GM03348 (cell line): ENCODE data around the gene HMGXB4.

Experiments used
- DNase-seq: peaks from one replicate; pipeline ENCODE4 v3.0.0; 2012; ENCODE audit warnings: low spot score

The HMGXB4 gene

DNA sequence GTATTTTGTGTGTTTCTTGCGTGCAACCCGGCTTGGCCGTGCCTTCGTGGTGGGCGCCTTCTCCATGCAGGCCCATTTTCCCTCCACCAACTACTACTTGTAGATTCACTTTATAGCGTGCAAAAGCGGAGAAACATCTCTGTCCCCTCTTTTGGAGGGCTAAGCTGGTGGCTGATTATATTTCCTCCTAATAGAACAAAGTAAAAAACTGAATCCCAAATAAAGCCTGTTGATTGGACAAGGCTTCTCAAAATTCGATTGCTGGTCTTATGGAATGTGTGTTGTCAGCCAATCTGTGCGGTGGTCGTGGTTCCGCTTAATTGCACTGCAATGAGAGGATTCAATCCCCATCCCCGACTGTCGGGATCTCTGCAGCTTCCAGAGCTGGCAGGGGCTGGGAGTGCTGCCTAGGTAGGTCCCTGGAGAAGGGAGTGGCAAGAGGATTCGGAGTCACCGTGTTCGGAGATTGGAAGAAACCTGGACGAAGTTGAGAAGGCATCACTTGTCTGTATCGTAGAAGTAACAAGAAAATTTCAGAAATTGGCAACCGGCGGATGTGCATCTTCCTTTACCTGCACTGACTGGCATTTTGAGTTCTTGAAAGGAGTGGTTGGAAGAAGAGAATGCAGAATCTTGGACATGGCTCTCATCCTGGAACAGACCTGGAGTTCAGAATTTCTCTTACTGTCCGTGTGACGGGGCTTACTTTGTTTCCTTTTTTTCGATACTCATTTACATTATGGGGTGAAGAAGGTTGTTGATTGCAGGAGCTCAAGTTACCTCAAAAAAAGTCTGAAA lies 1.1 kb downstream of the HMGXB4 start:
- DNase-seq: peak; percentile 37

DNA sequence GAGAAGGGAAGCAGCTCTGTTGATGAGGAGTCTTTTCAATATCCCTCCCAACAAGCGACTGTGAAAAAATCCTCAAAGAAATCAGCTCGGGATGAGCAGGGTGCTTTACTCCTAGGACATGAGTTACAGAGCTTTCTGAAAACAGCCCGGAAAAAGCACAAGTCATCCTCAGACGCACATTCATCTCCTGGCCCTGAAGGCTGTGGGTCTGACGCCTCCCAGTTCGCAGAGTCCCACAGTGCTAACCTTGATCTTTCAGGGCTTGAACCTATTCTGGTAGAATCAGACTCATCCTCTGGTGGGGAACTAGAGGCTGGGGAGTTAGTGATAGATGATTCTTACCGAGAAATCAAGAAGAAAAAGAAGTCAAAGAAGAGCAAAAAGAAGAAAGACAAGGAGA lies 7.7 kb downstream of the HMGXB4 start:
- DNase-seq: no peak

DNA sequence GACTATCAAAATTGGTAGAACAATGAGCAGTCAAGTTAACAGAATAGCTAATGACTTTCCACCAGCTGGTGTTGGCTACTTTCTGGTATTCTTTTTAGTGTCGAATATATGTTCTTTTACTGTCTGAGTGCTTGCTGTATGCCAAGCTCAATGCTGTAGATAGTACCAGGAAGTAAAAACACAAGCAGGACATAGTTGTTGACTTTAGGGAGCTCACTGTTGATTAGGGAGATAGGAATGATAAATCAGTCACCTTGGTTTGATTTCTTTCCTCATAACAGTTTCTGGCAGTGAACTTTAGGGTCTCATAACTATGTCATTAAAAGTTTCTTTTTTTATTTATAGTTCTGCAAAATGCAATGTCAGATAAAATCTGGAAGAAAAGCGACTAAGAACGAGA lies 9.0 kb downstream of the HMGXB4 start:
- no peak for DNase-seq

DNA sequence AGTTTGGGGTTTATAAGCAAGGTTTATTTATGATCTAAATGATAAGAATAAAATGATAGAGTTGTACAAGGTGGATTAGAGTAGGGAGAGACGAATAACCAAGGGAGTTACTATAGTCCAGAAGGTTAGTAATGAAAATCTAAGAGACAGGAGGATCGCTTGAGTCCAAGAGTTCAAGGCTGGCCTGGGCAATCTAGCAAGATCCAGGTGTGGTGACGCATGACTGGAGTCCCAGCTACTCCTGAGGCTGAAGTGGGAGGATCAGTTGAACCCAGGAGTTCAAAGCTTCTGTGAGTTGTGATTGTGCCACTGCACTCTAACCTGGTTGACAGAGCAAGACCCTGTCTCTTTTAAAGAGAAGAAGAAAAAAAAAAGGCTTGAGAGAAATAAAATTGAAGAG lies 12.3 kb downstream of the HMGXB4 start:
- DNase-seq: no peak

DNA sequence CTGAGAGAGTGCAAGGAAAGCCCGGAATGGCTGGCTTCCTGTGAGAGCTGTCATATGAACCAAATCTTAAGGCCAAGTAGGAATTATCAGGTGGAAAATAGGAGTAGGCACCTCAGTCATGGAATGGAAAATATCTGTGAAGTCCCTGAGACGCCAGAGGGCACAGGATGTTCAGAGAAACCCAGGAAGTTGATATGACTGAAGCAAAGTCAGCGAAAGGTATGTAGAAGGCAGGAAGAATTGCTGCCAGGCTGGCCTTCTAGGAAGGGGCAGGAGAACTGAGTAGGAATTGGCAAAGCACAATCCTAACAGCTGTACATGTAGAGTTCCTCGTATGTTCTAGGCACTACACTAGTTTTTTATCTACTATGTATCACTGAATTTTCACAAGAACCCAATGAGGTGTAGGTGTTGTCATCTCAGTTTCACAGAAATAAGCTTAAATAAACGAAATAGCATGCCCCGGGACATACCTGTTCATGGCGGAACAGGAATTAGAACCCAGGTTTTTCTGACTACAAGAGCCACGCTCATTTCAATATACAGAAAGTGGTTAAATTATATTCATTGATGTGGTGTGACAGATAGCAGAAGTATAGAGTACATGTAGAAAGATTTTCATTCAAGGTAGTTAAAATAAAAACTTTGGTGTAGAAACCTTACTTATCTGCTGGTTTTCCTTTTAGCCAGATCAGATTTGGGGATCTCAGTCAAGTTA lies 17.0 kb downstream of the HMGXB4 start:
- no peak for DNase-seq

DNA sequence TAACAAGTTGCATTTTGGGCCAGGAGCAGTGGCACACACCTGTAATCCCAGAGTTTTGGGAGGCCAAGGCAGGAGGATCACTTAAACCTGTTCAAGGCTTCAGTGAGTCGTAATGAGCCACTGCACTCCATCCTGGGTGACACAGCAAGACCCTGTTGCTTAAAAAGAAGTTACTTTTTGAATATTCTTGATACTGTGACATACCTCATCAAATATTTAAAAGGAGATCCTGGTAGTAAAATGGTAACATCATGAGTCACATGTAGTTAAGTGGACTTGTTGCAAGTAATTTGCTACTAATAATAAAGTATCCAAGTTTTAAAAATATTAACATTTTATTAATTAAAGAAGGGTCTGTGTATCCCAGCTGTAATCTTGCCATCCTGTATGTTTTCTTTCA lies 18.3 kb downstream of the HMGXB4 start:
- peak; percentile 16 for DNase-seq

DNA sequence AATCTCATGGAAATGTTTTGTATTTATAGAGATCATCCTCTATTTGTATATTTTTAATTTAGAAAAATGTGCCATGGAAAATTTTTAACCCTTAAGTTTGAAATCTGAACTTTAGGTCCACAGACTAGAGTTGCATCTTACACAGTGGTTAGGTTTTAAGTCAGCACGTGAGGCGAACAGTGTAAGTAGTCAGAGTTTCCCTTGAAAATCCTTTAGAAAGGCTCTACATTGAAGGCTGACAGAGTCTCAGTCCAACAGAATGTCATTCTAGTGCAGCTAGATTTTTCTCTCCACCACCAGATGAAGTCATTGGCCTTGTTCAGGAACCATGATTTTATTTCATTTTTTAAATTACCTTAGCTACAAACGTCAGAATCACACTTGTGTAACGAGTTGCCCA lies 18.7 kb downstream of the HMGXB4 start:
- no peak for DNase-seq

DNA sequence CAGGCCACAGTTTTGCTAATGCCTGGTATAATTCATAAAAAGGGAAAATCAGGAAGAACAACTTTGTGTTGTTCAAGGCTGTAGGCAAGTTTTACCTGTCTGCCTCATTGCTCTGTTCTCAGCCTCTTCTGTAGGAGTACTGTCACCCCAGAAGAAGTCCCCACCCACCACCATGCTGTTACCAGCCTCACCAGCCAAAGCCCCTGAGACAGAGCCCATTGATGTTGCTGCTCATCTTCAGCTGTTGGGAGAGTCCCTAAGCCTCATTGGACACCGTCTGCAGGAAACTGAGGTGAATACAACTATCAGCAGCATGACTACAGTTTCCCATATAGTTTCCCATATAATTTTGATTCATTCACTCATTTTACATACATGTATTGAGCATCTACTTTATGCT lies 30.8 kb downstream of the HMGXB4 start:
- DNase-seq: no peak

DNA sequence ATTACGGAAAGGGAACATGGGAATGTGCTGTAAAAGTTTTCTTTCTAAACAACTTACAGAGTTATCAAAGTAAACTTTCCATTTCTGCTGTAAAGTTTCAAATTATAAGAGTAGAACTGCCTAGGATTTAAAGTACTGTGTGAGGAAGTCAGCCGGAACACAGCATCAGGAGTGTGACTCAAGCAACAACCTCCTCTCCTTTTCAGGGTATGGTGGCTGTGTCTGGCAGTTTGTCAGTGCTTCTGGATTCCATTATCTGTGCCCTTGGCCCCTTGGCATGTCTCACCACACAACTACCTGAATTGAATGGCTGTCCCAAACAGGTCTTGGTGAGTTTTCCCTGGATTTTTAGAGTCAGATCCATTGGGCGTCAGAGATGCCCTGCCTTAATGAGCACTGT lies 35.5 kb downstream of the HMGXB4 start:
- DNase-seq: no peak

DNA sequence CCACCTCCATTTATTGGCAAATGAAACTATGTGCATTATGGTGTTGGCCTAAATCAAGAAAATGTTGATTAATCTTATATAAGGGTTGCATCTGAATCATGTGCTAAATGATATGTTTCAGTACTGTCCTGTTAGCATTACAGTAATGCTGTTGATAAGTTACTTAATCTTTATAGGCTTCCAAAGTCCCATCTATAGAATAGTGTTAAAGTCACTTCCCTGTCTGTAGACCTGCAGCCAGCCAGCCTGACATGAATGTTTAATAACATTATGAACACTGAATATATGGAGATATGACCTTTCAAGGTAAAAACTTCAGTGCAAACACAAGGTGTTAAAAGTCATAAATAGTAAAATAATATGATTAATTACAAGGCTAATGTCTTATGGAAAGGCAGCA lies 38.8 kb downstream of the HMGXB4 start:
- no peak for DNase-seq

DNA sequence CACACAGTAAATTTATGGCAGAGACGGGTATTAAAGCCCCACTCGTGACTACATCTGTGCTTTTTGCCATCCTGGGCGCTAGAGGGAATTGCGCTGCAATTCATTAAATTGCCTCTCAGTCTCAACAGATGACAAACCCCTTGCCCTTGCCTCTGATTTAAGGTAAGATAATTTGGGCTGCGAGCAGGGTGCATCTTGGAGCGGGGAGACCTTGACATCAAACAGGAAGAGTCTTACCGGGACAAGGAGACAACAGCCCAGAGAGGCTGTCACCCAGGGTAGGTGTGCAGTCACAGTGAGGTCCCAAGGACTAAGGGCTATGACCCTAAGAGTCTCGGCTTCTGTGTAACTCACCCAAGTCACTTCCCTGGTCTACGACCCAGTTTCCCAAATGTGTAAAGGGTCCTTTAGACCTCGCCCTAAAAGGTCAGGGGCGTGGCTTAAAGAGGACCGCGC lies 42.0 kb downstream of the HMGXB4 start:
- peak; percentile 46 for DNase-seq

DNA sequence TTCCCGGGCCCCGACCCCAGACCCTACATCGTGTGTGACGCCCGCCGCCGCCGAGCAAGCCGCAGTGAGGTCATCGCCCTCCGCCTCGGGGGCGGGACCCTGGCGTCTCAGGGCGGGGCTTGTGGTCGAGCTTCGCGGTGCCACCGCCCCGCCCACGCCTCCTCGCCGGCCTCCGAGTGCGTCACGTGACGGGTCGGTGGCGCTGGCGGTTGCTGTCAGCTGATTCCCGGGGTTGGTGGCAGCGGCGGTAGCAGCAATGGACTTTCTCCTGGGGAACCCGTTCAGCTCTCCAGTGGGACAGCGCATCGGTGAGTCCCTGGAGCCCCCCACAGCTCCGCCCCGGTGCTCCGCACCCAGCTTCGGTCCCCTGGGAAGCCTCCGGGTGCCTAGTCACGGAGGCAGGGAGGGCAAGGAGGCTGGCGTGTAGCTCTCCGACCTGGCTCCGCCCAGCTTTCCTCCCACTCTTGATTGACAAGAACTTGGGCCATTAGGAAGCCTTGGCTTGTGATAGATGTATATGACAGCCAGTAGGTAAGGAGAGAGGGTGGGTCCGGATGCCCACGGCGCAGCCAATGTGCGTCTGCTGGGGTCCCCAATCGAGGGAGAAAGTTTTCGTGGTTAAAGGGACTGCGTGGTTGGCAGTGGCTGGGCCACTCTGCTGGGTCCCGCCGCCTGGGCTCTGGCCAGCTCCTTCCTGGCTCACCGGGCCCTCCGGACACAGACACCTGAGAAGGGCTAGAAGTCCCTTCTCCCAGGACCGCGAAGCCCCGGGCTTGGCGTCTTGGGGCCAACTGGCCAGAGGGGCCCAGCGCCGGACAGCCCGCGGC lies 42.6 kb downstream of the HMGXB4 start, which contains the start of gene TOM1:
TSS of gene TOM1 (plus strand) at position 222 of the 827 bp plus-strand sequence. CDS start at position 257, 35 bp downstream.
- DNase-seq: peak; percentile 98

DNA sequence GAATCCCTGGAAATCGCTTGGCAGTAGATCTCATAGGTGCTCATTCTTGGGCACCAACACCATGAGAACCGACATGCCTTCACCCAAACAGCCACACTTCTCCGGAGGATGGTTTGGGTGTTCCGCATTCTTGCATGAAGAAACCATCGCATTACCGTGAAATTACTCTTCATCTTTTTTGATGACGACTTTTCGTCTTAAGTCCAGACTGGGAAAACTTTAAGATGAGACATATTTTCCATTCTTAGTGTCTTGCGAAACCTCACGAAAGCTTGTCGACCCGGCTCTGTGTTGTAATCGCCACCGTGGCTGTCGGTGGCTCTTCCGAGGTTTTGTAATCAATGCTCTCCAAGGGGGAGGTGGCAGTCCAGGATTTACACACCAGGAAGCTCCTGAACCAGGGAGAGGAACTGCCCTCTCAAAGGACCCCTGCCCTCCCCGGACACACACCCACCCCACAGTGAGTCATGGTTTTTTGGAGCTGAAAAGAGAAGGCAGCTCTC lies 44.1 kb downstream of the HMGXB4 start:
- peak; percentile 93 for DNase-seq

DNA sequence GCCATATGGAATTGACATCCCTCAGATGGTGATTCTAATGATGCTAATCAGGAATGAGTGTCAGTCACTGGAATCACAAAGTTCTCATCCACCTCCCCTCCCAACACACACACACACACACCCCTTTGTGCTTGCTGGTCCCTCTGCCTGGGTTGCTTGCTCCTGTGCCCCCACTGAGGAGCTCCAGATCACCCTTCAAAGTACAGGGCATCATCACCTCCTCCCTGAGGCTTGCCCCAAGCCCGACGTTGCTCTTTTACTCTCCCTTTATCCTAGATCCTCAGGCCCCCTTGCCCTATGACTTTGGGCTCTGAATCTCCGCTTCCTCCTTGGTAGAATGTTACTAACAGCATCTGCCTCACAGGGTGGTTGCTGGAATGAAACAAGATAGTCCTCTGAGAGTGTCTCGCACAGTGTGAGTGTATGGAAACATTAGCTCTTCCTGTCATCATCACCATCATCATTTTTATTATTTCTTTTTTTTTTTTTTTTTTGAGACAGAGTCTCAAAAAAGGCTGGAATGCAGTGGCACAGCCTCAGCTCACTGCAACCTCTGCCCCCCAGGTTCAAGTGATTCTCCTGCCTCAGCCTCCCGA lies 45.8 kb downstream of the HMGXB4 start:
- no peak for DNase-seq

DNA sequence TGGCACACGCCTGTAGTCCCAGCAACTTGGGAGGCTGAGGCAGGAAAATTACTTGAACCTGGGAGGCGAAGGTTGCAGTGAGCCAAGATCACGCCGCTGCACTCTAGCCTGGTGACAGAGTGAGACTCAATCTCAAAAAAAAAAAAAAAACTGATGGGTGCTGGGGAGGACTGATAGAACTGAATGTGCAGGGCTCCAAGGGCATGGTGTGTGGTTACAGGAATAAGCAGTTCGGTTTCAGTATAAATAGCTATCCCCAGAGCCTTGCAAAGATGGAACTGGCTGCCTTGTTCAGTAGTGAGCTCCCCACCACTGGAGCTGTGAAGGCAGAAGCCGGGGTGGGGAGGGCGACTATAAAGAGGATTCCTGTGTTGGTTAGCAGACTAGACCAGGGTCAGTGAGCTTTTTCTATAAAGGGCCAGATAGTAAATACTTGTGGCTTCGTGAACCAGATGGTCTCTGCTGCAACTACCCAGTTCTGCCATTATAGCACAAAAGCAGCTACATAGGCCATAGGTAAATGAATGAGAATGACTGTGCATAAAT lies 48.3 kb downstream of the HMGXB4 start:
- no peak for DNase-seq

DNA sequence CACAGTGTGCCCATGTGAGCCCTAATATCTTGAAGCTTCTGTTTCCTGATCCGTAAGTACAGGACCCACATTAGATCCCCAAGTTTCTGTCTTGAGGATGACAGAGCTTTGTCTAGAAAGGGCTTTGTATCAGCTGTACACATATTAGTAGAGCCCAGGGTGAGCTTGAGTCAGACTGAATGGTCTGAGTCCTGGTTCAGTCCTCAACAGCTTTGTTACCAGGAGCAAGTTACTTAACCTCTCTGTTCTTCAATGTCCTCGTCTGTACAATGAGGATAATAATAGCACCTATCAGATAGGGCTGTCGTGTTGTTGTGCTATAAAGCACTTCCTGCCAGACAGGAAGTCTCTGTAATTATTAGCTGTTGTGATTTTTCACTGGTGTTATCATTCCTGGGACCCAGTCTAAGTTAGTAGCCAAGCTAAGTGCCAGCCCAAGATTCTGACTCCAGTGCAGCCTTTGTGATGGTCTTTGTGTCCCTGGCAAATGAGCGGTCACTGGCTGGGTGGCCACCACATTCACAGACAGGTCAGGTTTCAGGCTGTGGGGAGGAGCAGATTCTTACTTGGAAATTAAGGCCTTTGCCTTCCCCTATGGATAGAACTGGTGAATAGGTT lies 49.2 kb downstream of the HMGXB4 start:
- no peak for DNase-seq

DNA sequence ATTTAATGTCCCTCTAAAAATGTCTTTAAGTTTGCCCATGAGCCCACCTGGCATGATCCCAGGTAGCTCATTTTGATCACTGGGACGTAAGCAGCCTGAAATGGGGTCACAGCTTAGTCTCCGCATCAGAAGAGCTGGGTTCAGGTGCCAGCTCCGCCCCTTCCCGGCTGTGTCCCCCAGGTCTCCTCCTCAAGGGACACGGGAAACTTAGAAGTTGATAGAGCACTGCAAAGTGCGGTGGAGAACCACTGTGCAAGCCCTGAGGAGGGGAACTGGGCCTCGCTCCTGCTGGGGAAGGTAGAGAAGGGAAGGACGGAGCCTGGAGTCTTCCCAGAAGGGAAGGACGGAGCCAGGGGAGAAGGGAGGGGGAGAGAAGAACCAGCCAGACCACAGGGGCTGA lies 50.1 kb downstream of the HMGXB4 start:
- DNase-seq: no peak

DNA sequence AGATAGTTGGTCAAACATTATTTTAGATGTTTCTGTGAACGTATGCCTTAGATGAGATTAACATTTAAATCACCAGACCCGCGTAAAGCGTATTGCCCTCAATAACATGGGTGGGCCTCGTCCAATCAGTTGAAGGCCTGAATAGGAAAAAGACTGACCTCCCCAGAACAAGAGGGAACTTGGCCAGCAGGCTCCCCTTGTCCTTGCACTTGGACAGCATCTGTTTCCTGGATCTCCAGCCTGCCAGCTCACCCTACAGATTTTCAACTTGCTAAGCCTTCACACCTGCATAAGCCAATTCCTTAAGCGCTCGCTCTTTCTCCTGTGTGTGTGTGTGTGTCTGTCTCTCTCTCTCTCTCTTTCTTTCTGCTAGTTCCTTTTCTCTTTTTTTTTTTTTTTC lies 50.6 kb downstream of the HMGXB4 start:
- no peak for DNase-seq

DNA sequence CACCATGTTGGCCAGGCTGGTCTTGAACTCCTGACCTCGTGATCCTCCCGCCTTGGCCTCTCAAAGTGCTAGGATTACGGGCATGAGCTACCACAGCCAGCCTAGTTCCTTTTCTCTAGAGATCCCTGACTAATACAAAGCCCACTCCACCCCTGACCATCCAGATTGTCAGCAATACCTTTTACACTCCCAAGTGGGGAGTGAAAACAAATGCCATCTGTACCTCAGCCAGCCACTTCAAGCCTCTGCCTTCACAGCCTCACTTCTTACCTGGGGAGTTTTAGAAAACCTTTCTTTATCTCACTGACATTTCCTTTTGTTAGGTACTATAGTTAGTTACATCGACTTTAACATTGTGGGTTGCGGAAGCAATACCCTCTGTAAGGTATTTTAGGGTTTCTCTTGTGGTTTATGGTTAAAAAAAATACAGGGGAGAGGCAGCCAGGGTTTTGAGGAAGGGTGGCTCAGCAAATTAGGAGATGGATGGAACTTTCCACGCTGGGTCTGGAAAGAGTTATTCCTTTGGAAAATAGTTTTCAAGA lies 51.3 kb downstream of the HMGXB4 start:
- no peak for DNase-seq

DNA sequence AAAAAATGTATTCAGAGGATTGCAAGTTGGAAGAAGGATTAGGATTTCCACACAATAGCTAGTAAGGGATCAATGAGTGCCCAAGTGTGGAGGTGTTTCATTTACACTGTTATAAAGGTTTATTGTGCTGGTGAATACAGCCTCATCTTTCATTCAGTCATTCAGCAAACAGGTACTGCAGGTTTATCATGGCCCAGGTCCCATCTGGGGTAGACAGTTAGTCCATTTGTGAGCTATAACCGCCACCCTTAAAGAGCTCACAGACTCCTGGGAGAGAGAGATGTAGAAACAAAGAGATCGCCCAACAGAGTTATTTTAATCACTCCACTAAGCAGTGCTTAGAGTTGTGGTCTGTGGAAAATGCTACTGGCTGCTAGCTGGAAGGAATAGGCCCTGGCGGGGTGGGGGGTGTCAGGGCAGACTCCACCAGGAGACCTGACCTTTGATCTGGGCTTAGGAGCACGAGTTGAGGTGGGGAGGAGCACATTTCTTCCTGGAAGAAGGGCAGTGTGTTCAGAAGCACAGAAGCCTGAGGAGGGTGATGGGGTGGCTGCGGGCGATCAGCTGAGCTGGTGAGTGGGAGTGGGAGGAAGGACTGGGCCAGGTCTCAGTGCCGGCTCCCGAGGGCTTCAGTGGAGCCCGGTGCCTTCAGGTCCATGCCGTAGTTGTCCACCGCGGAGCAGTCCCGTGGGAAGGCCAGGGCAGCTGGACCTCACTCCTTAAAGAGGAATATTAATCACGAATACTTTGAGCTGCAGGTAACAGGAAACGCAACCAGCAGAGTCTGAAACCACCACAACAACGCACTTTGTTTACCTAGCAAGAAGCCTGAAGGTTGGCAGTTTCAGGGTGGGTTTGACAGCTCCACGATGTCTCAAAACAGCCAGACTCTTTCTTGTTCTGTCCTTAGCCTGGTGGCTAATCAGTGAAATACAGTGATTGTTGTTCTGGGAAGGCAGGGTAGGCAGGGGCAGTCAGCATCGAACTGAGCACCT lies 53.6 kb downstream of the HMGXB4 start:
- no peak for DNase-seq
